HG03045 (cell line): Measurements from ENCODE around the gene TRAP1.

ENCODE experiments used
- ATAC-seq: cut with Tn5 transposase; IDR thresholded peaks from one replicate; pipeline ENCODE4 v1.9.1; 2021; ENCODE audit warnings: mild to moderate bottlenecking, moderate library complexity; ENCODE audit not compliant: unreplicated experiment

TRAP1 gene

DNA sequence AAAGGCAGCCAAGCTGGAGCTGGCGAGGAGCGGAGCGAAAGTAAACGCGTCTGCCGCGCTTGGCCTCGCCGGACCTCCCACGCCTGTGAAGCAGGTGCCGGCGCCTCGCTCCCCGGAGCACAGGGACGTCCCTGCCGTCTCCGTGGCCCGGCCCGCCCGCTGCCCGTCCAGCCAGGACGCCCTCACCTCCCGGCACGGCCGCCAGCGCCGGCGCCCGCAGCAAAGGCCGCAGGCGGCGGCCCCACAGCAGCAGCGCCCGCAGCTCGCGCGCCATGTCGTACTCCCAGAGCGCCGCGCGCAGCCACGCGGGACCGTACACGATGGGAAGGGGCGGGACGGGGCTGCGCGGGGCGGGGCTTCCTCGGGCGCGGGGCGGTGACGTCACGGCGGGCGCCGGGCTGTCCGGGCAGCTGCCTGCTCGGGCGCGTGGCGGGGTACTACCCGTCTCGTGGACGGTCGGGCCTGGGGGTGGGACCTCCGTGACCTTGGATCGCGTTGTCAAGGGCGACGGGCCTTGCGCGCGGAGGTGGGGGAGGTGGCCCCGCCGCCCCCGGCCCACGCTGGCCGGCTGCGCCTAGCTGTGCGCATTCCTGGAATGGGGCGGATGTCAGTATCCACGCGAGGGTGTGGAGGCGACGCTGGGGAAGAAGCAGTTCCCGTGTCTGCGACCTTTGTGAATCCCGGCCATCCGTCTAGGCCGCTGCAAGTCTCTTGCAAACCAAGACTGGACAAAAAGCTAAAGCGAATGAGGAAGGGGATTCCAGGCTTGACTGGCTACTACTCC is at the start of gene TRAP1:
Gene TRAP1 (minus strand): TSS at position 290 of the 784 bp plus-strand sequence. CDS start 16 bp downstream, at position 274.
- peak; percentile 82 for ATAC-seq

DNA sequence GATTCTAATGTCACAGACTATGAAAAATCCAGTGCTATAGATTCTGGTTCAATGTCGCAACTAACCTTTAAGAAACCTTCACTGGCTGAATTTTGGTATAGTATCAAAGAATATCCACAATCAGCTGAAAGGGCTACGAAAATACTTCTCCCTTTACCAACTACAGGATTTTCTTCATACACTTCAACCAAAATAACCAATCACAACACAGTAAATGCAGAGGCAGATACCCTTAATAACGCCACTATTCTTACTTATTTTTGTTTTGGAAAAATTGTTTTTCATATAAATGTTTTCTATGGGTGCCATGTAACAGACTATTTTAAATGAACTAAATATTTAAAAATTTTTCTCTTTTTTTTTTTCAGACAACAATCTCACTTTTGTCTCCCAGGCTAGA is 48.9 kb upstream of the TRAP1 start:
- ATAC-seq, result no peak

DNA sequence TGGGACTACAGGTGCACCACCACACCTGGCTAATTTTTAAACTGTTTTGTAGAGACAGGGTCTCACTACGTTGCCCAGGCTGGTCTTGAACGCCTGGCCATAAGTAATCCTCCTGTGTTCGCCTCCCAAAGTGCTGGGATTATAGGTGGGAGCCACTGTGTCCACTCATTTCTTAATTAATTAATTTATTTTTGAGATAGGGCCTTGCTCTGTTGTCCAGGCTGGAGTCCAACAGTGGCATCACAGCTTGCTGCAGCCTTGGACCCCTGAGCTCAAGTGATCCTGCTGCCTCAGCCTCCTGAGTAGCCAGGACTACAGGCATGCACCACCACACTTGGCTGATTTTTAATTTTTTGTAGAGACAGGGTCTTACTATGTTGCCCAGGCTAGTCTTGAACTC is 47.1 kb upstream of the TRAP1 start:
- ATAC-seq, result no peak

DNA sequence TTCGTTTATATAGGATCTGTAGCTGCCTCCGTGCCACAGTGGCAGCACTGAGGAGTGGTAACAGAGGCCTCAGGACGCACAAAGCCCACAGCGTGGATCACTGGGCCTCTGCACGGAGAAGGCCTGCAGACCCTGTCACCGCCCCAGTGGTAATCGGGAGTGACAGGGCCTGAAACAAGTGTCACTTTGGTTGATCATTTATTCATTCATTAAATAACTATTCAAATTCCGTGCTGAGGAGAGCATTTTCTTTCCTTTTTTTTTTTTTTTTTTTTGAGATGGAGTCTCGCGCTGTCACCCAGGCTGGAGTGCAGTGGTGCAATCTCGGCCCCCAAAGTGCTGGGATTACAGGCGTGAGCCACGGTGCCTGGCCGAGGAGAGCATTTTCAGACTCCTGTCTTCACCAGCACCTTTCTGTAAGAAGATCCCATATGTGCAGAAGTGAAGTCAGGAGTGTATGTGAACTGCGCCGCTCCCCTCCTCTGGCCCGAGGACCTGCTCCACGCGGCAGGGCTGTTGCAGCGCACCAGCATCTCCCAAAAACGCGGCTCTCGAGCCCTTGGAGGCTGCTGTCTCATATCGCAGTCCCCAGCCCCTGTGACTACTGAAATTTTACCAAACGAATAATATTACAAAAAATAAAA is 44.9 kb upstream of the TRAP1 start:
- ATAC-seq, result no peak

DNA sequence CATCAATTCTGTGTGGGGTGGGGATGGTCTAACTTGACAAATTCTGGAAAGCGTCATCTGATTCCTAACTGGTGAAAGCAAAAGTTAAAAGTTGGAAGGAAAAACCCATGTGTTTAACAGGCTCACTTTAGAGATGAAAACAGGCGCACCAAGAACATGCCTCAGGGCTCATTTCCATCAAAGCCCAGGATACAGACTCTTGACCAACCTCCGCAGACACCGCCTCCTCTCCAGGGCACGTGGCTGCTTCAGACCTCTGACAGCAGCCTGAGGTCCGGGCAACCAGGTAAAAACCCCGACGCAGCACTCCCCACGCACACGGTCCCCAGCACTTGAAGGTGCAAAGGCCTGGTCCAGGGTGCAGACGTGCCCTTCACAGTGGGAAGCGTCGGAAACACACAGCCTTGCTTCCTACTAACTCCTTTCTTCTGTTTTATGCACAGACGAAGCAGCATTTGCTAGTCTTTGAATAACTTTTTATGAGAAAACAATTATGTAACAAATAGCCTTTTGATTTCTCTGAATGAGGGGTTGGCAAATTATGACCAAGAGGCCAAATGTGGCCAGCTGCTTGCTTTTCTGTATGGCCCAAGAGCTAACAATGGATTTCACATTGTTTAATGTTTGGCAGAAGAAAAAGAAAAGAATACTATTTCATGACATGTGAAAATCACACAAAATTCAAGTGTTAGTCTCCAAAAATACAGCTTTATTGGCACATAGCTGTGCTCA is 44.2 kb upstream of the TRAP1 start:
- no peak for ATAC-seq

DNA sequence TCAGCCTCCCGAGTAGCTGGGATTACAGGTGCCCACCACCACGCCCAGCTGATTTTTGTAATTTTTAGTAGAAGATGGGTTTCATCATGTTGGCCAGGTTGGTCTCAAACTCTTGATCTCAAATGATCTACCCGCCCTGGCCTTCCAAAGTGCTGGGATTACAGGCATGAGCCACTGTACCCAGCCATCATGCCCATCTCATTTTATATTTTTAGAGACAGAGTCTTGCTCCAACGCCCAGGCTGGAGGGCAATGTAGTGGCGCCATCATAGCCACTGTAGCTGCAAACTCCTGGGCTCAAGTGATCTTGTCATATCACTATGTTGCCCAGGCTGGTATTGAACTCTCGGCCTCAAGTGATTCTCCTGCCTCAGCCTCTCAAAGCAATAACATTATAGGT is 43.2 kb upstream of the TRAP1 start:
- ATAC-seq, result no peak

DNA sequence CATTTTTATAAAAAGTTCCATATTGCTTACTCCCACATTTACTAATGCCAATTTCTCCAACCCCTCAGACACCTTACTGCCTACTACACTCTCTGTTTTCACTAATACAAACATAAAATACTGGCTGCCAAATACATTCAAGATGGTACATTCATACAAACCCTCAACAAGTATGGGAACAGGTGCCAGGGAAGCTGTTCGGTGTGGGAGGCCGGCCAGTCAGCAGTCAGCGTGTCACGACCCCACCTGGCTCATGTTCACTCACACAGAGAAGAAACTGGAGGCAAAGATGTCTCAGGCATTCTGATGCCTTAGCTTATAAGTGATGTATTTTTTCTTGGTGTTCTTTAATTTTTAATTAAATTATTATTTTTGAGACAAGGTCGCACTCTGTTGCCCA is 42.4 kb upstream of the TRAP1 start:
- ATAC-seq, result no peak

DNA sequence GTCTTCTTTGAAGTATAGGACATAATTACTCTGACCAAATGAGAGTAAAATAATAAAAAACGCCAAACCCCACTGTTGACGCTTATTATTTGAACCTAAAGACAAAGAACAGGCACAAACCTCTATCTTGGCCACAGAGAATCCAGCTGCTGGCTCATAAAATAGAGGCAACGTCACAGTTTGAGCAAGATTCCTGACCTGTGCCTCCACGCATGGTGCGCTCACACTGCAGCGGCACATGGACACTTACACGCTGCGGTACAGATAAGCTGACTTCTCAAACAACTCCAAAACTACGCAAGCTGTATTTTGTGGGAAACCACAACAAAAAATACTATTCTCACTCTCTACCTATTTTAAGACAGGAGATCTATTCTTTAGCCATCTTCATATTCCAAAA is 38.8 kb upstream of the TRAP1 start:
- no peak for ATAC-seq

DNA sequence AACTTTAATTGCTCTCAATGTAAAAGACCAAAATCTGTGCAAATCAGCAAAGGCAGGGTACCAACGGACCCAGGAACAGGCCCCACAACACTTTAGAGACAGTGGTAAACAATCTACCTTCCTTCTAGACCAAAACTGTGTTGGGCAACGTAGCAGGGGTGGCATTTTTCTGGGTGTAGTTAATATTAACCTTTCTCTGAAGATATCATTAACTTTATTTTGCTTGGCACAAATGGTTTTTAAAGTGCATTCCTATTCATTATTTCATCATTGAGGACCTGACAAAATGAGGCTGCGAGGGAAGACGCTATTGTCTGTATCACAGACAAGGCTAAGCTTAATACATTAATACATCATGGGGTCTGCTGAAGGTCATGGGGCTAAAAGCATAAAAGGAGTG is 37.9 kb upstream of the TRAP1 start:
- no peak for ATAC-seq

DNA sequence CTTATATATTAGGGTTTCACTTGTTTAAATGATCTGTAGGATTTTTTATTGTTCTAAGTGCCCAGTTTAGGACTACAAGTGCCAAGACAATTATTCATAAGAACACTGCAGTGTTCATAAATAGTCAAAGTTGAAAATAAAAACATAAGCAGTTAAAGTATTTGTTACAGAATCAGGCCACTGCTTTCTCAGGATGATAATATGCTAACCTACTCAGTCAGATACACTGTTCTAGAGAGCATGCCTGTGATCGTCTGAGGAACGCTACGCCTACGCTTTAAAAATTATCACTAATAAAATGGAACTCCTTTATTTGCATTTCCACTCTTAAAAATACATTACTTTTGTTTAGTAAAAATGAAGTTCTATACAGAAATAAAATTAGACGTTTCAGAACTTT is 37.4 kb upstream of the TRAP1 start:
- no peak for ATAC-seq

DNA sequence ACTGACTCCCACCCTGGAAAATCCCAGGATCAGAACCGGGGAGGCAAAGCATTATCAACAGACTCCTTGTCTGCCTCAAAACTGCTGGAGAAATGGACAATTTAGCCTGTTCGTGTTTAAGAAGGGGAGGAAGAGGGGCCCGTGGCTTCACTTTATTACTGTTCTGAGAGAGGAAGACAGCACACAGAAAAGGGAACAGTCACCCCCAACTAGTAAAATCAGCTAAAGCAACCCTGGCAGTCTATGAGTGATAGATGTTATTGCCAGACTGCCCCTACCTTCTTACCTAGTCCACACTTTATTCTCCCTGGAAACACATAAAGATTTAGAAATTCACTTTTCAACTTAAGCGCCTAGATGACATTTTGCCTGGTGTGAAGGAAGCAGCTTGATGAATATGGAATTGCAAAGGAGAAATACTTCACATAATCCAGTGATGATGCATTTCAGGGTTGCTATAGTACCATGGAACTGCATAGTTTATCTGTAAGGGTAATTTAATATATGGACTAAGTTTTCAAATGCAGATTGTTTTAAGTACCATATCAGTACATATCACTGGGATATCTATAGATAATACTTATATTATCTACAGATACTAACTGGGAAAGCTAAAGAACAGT is 36.9 kb upstream of the TRAP1 start:
- no peak for ATAC-seq

DNA sequence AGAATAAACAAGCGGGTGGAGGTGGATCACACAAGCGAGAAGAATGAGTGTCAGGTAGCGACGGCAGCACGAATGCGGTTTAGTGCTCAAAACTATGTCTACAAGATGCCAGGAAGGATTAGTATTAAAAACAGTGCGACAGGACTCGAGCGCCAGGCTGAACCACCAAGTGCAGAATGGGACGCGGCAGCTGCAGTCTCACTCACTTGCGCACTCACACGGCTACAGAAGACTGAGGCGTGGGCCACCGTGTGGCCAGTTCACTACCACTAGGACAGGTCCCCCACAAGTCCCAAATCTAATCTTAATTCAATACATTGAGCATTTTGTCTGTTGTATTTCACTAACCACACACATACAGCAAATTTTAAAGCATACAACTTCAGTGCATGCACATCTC is 35.7 kb upstream of the TRAP1 start:
- no peak for ATAC-seq

DNA sequence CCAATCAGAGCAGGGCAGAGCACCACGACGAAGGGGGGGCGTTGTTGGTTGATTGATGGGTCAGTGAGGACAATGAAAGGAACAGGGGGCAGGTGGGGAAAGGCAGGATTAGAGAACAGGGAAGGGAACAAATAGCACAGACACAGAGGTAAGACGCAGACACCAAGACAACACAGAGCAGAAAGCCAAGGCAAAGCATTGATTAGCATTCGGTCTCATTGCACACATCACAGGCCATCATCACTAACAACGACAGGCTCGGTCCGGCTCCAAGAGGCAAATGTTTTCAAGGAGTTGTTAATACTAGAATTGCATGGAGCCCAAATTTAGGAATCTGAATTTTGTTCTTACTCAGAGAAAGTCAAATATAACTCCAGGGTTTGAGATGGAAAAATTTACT is 34.6 kb upstream of the TRAP1 start:
- ATAC-seq, result no peak

DNA sequence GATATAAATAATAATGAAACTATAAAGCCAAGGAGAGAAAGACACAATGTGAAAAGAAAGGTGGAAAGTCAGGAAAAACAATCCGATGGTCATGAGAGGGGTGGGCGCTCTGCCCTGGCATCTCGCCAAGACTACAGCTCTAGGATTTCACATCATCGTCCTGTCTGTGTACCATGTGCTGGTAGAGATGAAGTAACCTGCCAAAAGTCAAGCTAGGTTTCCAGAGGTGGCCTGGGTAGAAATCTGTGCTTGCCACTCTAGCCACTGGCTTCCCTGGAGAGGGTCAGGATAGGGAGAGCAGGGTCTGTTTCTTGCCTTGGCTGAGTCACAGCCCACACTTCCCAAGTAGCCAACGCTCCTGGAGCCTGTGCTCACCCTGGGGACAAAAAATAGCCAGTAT is 31.0 kb upstream of the TRAP1 start:
- ATAC-seq, result no peak

DNA sequence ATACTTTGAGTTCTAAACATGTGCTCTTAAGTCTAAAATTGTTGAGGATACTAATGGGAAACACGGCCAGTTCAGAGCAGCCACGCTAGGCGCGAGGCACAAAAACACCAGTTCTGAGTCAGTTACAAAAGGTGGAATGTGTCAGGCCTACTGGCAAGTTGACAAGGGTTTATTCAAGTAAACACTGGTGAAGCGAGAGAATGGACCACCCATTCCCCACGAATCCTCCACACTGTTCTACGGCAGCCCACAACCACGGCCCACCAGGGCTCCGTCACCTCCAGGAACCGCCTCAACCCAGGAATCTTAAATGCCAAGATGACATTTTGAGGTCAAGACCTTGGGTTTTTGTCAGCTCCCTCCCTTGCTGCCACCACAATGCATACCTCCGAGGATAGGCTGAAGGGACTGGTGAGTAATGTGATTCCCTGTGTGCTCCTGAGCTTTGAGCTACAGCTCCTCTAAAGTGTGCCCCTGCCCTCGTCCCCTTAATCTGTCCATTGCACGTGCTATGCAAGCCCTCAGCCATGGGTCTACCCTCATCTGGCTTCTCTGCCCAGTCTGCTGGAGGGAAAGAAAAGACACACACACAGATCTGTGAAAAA is 28.5 kb upstream of the TRAP1 start:
- no peak for ATAC-seq

DNA sequence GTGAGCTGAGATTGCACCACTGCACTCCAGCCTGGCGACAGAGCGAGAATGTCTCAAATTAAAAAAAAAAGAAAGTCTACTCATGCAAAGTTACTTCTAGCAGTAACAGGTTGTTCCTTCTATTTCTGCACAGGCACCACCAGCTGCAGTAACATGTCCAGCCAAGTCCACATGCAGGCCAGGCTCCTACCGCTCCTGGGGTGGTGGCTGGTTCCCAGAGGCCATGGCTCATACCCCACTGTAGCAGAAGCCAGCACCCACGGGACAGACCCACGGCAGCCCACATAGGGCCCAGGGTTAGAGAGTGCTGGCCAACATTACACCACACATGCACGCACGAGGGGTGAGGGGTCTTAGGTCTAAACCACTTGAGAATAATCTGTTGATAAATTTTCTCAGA is 26.7 kb upstream of the TRAP1 start:
- ATAC-seq, result no peak

DNA sequence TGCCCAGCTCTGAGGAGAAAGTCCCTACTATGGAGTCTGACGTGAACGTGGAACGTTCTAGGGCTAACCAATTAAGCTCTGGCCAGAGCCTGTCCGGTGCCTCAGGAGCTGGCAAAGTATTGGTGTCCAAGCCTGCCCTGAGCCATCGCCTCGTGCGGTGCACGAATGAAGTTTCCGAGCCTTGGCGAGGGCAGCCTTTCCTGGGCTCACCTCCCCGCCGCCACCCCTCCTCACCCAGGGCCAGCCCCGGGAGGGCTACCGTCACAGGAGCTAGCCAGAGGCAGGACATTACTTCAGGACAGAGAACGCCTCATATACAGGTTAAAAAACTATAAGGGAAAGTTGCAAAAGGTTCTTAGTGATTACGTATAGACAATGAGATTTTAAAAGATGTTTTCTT is 23.6 kb upstream of the TRAP1 start:
- ATAC-seq, result no peak

DNA sequence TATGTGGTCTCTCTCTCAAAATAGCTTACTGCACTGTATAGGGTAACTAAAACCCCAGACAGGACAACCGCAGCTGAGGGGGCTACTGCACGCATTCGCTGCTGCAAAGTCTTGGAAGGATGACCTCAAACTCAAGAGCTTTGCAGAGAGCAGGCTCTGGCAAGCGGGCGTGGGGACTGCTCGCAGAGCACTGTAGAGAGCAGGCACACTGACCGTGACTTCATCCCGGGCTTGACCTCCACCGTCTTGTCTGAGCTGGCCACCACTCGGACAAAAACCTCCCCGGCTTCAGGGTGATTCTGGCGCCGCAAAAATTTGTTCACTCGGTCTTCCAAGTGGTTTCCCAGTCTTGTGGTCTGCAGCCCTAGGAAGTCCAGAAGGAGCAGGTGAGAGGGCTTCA is 22.9 kb upstream of the TRAP1 start:
- ATAC-seq, result no peak

DNA sequence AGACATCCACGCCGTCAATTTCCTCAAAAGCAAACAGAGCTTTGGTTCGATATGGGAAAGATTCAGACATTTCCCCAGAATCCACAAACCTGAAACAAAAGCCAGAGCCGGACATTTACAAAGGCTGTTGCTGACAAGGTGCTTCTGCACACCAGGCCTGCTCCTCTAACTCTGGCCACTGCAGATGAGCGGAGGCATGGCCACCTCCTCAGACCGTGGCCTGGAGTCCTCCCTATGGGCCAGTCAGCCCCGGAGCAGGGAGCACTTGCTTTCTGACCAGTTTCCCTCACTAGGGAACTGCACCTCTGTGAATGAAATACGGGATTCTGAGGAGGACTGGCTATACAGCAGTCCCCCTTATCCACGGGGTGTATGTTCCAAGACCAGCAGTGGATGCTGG is 22.3 kb upstream of the TRAP1 start:
- ATAC-seq, result no peak

DNA sequence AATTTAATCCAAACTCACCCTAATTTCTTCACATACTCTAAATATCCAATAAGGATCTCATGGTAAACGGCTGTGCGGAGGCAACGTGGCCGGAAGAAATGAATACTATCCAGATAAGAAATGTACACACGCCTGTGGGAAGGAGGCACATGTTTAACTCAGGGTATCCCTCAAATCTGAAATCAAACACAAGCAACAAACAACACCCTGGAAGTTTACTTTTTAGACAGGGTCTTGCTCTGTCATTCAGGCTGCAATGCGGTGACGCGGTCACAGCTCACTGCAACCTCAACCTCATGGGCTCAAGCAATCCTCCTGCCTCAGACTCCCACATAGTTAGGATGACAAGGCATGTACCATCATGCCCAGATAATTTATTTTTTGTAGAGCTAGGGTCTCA is 21.2 kb upstream of the TRAP1 start:
- ATAC-seq, result no peak

DNA sequence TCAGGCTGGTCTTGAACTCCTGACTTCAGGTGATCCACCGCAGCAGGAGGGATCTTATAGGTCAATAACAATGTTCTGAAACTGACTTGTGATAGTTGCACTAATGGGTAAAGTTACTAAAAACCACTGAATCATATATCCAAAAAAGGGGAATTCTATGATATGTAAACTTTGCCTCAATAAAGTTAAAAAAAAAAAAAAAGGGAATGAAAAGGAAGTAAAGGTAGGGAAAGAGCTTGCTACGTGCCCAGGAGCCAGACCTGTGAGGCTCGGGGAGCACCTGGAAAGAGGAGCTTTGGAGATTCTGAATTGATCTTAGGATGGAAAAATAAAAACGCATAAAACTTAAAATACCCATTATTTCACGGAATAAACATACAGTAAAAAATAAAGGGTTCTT is 20.8 kb upstream of the TRAP1 start:
- no peak for ATAC-seq
